GM12874 (cell line): Measurements from ENCODE around the gene TEAD1.

Source experiments
- CTCF ChIP-seq: IDR thresholded peaks from 2 replicates; pipeline ENCODE4 v1.5.1; 2011; ENCODE audit warnings: low read depth, mild to moderate bottlenecking, control low read depth, low read length, moderate library complexity; ENCODE audit not compliant: insufficient read depth

TEAD1 gene

GRCh38 chr11:12809364-12809763 is 135.1 kb downstream of the TEAD1 start:
- TF ChIP-seq CTCF, result no peak

- TF ChIP-seq CTCF, result no peak
Measured at GRCh38 chr11:12809864-12810567, 135.8 kb downstream of the TEAD1 start.

GRCh38 chr11:12810568-12810894 is 136.3 kb downstream of the TEAD1 start:
- no peak for TF ChIP-seq CTCF

GRCh38 chr11:12811861-12812260 is 137.6 kb downstream of the TEAD1 start:
- no peak for TF ChIP-seq CTCF

GRCh38 chr11:12812849-12813248 is 138.6 kb downstream of the TEAD1 start:
- no peak for TF ChIP-seq CTCF

GRCh38 chr11:12813371-12814225 is 139.4 kb downstream of the TEAD1 start:
- no peak for TF ChIP-seq CTCF

GRCh38 chr11:12815129-12815480 is 140.9 kb downstream of the TEAD1 start:
- no peak for TF ChIP-seq CTCF
